IMR-90 (cell line): ENCODE results near the gene FADD.

ENCODE experiments used
- CTCF ChIP-seq: conservative IDR thresholded peaks from 2 replicates; pipeline ENCODE4 v1.5.1; 2012; ENCODE audit warnings: mild to moderate bottlenecking, low read depth, low read length, improper control_type of control experiment
- MAZ ChIP-seq: IDR thresholded peaks from 2 replicates; pipeline ENCODE4 v1.6.1; 2012; ENCODE audit warnings: low read depth, mild to moderate bottlenecking, low read length, improper control_type of control experiment, moderate library complexity, borderline replicate concordance

- no peak for TF ChIP-seq CTCF
- no peak for TF ChIP-seq MAZ
Measured at GRCh38 chr11:70184396-70184795, 18.7 kb upstream of the FADD start.
